Lower leg skin (tissue), 3 donors: ENCODE results near the gene JPH4.

Experiments used
- POLR2A ChIP-seq, 2 donors: fragments of 450-650 bp; IDR thresholded peaks; one replicate each; pipeline ENCODE4 v1.6.1; 2016 to 2017; ENCODE audit warnings: antibody characterized with exemption in 2 of 2, mild to moderate bottlenecking in 1 of 2, moderate library complexity in 1 of 2
- TF ChIP-seq, protein P1 (sequence below), 3 donors: fragments of 450-650 bp; IDR thresholded peaks; one replicate each; pipeline ENCODE4 v1.5.1; 2016; ENCODE audit warnings: antibody characterized with exemption in 3 of 3, mild to moderate bottlenecking in 3 of 3, moderate library complexity in 2 of 3

DNA sequence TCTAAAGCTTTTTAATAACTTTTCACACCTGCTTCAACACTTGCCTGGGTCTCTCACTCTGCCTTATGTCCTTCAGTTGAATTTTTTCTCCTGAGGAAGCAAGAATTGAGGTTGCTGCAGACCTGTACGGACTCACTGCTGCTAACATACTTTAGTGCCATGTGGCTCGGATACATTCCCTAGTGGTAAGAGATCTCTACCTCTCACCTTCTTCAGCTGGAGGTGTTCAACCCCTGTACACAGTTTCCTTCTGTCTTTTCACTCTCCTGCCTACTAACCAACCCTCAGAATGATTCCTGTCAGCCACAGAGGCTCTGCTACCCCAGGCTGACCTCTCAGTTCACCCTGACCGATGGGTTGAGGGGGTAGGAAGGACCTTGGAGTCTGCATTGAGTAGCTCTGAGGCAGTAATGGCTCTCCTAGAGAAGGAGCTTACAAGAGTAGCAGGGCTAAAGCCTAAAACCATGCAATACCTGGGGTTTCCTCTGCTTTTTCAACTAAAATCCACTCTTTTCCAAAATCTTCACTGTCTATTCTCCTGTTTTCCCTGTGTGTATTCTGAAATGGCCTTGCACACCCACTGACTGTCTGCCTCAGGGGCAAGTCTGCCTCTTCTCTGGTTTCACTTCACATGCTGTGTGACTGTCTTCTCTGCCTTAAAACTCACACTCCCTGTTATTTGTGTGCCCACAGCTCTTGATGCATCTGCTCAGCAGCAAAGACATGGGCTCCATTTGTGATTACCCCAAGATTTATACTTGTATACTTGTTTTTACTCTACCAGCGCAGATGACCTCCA lies 43.5 kb upstream of the JPH4 start:
- TF ChIP-seq, protein P1, sequence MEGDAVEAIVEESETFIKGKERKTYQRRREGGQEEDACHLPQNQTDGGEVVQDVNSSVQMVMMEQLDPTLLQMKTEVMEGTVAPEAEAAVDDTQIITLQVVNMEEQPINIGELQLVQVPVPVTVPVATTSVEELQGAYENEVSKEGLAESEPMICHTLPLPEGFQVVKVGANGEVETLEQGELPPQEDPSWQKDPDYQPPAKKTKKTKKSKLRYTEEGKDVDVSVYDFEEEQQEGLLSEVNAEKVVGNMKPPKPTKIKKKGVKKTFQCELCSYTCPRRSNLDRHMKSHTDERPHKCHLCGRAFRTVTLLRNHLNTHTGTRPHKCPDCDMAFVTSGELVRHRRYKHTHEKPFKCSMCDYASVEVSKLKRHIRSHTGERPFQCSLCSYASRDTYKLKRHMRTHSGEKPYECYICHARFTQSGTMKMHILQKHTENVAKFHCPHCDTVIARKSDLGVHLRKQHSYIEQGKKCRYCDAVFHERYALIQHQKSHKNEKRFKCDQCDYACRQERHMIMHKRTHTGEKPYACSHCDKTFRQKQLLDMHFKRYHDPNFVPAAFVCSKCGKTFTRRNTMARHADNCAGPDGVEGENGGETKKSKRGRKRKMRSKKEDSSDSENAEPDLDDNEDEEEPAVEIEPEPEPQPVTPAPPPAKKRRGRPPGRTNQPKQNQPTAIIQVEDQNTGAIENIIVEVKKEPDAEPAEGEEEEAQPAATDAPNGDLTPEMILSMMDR (IDR thresholded peaks at IDR 0.05): no peak
- TF ChIP-seq POLR2A (IDR thresholded peaks at IDR 0.05): no peak
